ENCODE results near the gene PTPRD. TPM values are rescaled to one million over a fixed set of nuclear protein-coding genes. Genes with fewer than 3 reads are reported as not detected.

PTPRD gene
- total RNA-seq, 2 experiments from 2014 or later = 0.03 TPM; not detected in 1

DNA sequence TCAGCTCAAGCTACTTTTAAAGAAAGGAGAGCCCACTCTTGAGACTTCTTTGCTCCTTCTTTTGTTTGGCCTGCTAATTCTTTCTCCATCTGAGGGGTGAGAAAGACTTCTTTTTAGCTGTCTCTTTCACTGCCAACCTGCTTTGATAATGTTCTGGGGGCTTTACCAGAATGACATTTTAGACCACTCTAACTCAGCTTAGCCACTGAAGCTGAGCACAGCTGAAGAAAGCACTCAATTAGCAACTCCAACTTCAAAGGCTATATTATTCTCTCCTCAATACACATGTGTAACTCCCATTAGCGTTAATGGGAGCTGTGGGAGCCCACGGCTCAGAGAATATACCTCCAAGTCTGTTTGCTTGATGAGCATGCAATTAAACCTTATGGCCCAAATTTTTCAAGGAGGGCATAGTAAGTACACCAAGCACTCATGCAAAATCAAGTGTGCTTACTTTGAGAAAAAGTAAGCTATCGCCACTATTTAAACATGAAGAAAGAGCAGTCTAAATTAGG lies 1997.8 kb downstream of the PTPRD start:
- Histone ChIP-seq H3K9me3 (ENCODE audit: low read length) (no peaks in the 10 kb centered on the region), H2AFZ (ENCODE audit: low read length) (no peak overlapping the region), H3K36me3 (ENCODE audit: insufficient read depth, low read length) (no peaks in the 10 kb centered on the region), H3K4me1 (ENCODE audit: insufficient read depth, low read length, poor library complexity, severe bottlenecking) (no peaks in the 10 kb centered on the region), H3K79me2 (ENCODE audit: insufficient read depth, low read depth, low read length) (no peaks in the 10 kb centered on the region), H3K4me3 (ENCODE audit: low read depth, low read length, poor library complexity, severe bottlenecking) (no peak overlapping the region), H3K9me2 (ENCODE audit: insufficient read depth, low read length) (no peaks in the 10 kb centered on the region), H3K4me2 (ENCODE audit: low read length) (no peak overlapping the region), H4K20me1 (ENCODE audit: insufficient read depth, low read length) (no peaks in the 10 kb centered on the region), H3K27ac (ENCODE audit: low read depth, low read length, poor library complexity, severe bottlenecking) (no peak overlapping the region)
- TF ChIP-seq, protein P1, sequence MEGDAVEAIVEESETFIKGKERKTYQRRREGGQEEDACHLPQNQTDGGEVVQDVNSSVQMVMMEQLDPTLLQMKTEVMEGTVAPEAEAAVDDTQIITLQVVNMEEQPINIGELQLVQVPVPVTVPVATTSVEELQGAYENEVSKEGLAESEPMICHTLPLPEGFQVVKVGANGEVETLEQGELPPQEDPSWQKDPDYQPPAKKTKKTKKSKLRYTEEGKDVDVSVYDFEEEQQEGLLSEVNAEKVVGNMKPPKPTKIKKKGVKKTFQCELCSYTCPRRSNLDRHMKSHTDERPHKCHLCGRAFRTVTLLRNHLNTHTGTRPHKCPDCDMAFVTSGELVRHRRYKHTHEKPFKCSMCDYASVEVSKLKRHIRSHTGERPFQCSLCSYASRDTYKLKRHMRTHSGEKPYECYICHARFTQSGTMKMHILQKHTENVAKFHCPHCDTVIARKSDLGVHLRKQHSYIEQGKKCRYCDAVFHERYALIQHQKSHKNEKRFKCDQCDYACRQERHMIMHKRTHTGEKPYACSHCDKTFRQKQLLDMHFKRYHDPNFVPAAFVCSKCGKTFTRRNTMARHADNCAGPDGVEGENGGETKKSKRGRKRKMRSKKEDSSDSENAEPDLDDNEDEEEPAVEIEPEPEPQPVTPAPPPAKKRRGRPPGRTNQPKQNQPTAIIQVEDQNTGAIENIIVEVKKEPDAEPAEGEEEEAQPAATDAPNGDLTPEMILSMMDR (conservative IDR thresholded peaks at IDR 0.05; ENCODE audit: low read length) = no peak
- no peak for TF ChIP-seq EZH2phosphoT487 (IDR thresholded peaks at IDR 0.05; ENCODE audit: borderline replicate concordance, low read depth, low read length)
- DNase-seq (ENCODE audit: low spot score) = no peak
- ChIA-PET CTCF (ENCODE audit: unreplicated experiment) (no interaction called here), POLR2A (interaction anchor here (0.5 kb wide), 1 partner anchor 1318 kb away, joined by 4 read pairs; no protein-coding TSS in a partner anchor)
- intact Hi-C loops (cut with micrococcal nuclease; ENCODE audit: unreplicated experiment) = no loop called here
- BruUV-seq (replicated peaks) = no TSS peak

- H3K4me2 ChIP-seq (ENCODE audit: low read length) = no peak overlapping the region
- no peaks in the 10 kb centered on the region for H3K9me2 ChIP-seq (ENCODE audit: insufficient read depth, low read length)
- H3K36me3 ChIP-seq (ENCODE audit: insufficient read depth, low read length) = no peaks in the 10 kb centered on the region
- H3K79me2 ChIP-seq (ENCODE audit: insufficient read depth, low read depth, low read length) = no peaks in the 10 kb centered on the region
- no peak for DNase-seq (ENCODE audit: low spot score)
- CTCF ChIA-PET (ENCODE audit: unreplicated experiment) = no interaction called here
- intact Hi-C loops (cut with micrococcal nuclease; ENCODE audit: unreplicated experiment) = no loop called here
- H2AFZ ChIP-seq (ENCODE audit: low read length) = no peak overlapping the region
- no peak overlapping the region for H3K27ac ChIP-seq (ENCODE audit: low read depth, low read length, poor library complexity, severe bottlenecking)
- no peaks in the 10 kb centered on the region for H4K20me1 ChIP-seq (ENCODE audit: insufficient read depth, low read length)
- no peaks in the 10 kb centered on the region for H3K4me1 ChIP-seq (ENCODE audit: insufficient read depth, low read length, poor library complexity, severe bottlenecking)
- no peaks in the 10 kb centered on the region for H3K9me3 ChIP-seq (ENCODE audit: low read length)
- no peak overlapping the region for H3K4me3 ChIP-seq (ENCODE audit: low read depth, low read length, poor library complexity, severe bottlenecking)
- no TSS peak for BruUV-seq (replicated peaks)
- TF ChIP-seq, protein P1 (conservative IDR thresholded peaks at IDR 0.05; ENCODE audit: low read length) = no peak
- TF ChIP-seq EZH2phosphoT487 (IDR thresholded peaks at IDR 0.05; ENCODE audit: borderline replicate concordance, low read depth, low read length) = no peak
- POLR2A ChIA-PET = no interaction called here
Measured at GRCh38 chr9:8613346-8613825, 1999.4 kb downstream of the PTPRD start.

GRCh38 chr9:8611153-8611552 lies 2001.6 kb downstream of the PTPRD start:
- ChIA-PET CTCF (ENCODE audit: unreplicated experiment) (no interaction called here), POLR2A (interaction anchor here (0.6 to 0.7 kb wide), 2 partner anchors 22 to 73 kb away, joined by 3 read pairs; no protein-coding TSS in a partner anchor)
- H3K4me3 ChIP-seq (ENCODE audit: low read depth, low read length, poor library complexity, severe bottlenecking) = no peak overlapping the region
- no peak overlapping the region for H3K4me2 ChIP-seq (ENCODE audit: low read length)
- H3K4me1 ChIP-seq (ENCODE audit: insufficient read depth, low read length, poor library complexity, severe bottlenecking) = no peaks in the 10 kb centered on the region
- H3K9me3 ChIP-seq (ENCODE audit: low read length) = no peaks in the 10 kb centered on the region
- H3K27ac ChIP-seq (ENCODE audit: low read depth, low read length, poor library complexity, severe bottlenecking) = no peak overlapping the region
- no peak for DNase-seq (ENCODE audit: low spot score)
- BruUV-seq (replicated peaks) = no TSS peak
- intact Hi-C loops (cut with micrococcal nuclease; ENCODE audit: unreplicated experiment) = no loop called here
- no peaks in the 10 kb centered on the region for H4K20me1 ChIP-seq (ENCODE audit: insufficient read depth, low read length)
- no peaks in the 10 kb centered on the region for H3K36me3 ChIP-seq (ENCODE audit: insufficient read depth, low read length)
- H2AFZ ChIP-seq (ENCODE audit: low read length) = no peak overlapping the region
- H3K79me2 ChIP-seq (ENCODE audit: insufficient read depth, low read depth, low read length) = no peaks in the 10 kb centered on the region
- H3K9me2 ChIP-seq (ENCODE audit: insufficient read depth, low read length) = no peaks in the 10 kb centered on the region
- TF ChIP-seq EZH2phosphoT487 (IDR thresholded peaks at IDR 0.05; ENCODE audit: borderline replicate concordance, low read depth, low read length) = no peak
- TF ChIP-seq, protein P1 (conservative IDR thresholded peaks at IDR 0.05; ENCODE audit: low read length) = no peak

All from OCI-LY7 (cell line).